K562 (cell line): Measurements from ENCODE around the gene DLGAP3. TPM values are rescaled to one million over a fixed set of nuclear protein-coding genes. Genes with fewer than 3 reads are reported as not detected.

Experiments used
- ATAC-seq: fragments of 200-7000 bp; cut with Tn5 transposase; 3 replicates; pipeline ENCODE4 v1.9.1; 2020; ENCODE audit warnings: moderate library complexity
- BruUV-seq: library from RNA; stranded (reverse); fragments of 400-500 nt; replicated peaks from 2 replicates; lab custom pipeline; 2021; lab: Mats Ljungman, UMichigan
- CTCF ChIA-PET: fragments of 300-600 bp; formaldehyde crosslinking; extraction: SDS; loops from one replicate; lab custom pipeline; 2021; ENCODE audit warnings: low intra/inter-chr PET ratio; lab: Yijun Ruan, JAX
- POLR2A ChIA-PET: fragments of 300-600, 350-650 bp; sonication (Branson Sonifier 250); formaldehyde crosslinking; extraction: SDS; loops from one replicate; lab custom pipeline; 2021; ENCODE audit warnings: antibody characterized with exemption, inconsistent platforms; lab: Yijun Ruan, JAX
- DNase-seq, 4 experiments: peaks; one replicate each; pipeline versions ENCODE4 v3.0.0 to v3.0.0-alpha.2; 2011 to 2018; ENCODE audit warnings: low spot score in 3 of 4, mixed read lengths in 3 of 4; ENCODE audit errors: extremely low read depth in 1 of 4
- FAIRE-seq: peaks from 2 replicates; lab custom pipeline; 2011; peaks lifted over from hg19 to GRCh38; lab: Jason Lieb, UNC
- H2AFZ ChIP-seq: 2 replicates; pipeline ENCODE4 v1.6.0; 2011; ENCODE audit warnings: low read depth, low read length, control low read depth, inconsistent platforms
- H3K27ac ChIP-seq: fragments of 200-600 bp; 3 replicates; pipeline ENCODE4 v1.8.0; 2011; ENCODE audit warnings: low read depth, mild to moderate bottlenecking, control low read depth, inconsistent platforms, low read length, moderate library complexity, mixed read lengths; ENCODE audit errors: extremely low read depth
- H3K27me3 ChIP-seq, 2 experiments: fragments of 300-600 bp in 1 of 2; 2 replicates in 1 of 2; 3 replicates in 1 of 2; pipeline versions ENCODE4 v1.6.0 to v1.8.0; 2011; ENCODE audit warnings: inconsistent platforms in 2 of 2, low read length in 2 of 2, mild to moderate bottlenecking in 1 of 2, mixed read lengths in 1 of 2, moderate library complexity in 1 of 2; ENCODE audit not compliant: control insufficient read depth in 2 of 2, insufficient read depth in 2 of 2
- H3K36me3 ChIP-seq: fragments of 300-600 bp; 3 replicates; pipeline ENCODE4 v1.8.0; 2011; ENCODE audit warnings: mild to moderate bottlenecking, low read length, inconsistent platforms; ENCODE audit not compliant: control insufficient read depth, insufficient read depth
- H3K4me1 ChIP-seq, 2 experiments: fragments of 200-600 bp in 1 of 2; replicated peaks in 1 of 2; 2 replicates in 1 of 2; 3 replicates in 1 of 2; pipeline versions ENCODE4 v1.5.1 to v1.8.0; 2011; ENCODE audit warnings: inconsistent platforms in 2 of 2, low read length in 2 of 2, mild to moderate bottlenecking in 1 of 2, mixed read lengths in 1 of 2, moderate library complexity in 1 of 2; ENCODE audit not compliant: control insufficient read depth in 2 of 2, insufficient read depth in 2 of 2
- H3K4me2 ChIP-seq: 2 replicates; pipeline ENCODE4 v1.6.1; 2011; ENCODE audit warnings: low read length, control low read depth, inconsistent platforms, mixed read lengths; ENCODE audit not compliant: insufficient read depth
- H3K4me3 ChIP-seq: fragments of 200-600 bp; sonication (generic), shearing (Covaris generic); 2 replicates; pipeline ENCODE4 v1.5.1; 2016; ENCODE audit warnings: control low read depth, inconsistent platforms
- H3K79me2 ChIP-seq: fragments of 200-600 bp; 3 replicates; pipeline ENCODE4 v1.8.0; 2011; ENCODE audit warnings: low read length, inconsistent platforms; ENCODE audit not compliant: control insufficient read depth, insufficient read depth
- H3K9ac ChIP-seq, 2 experiments: 2 replicates each; pipeline versions ENCODE4 v1.6.0 to v1.6.1; 2011; ENCODE audit warnings: low read depth in 2 of 2, low read length in 2 of 2, control low read depth in 1 of 2, inconsistent platforms in 1 of 2, mild to moderate bottlenecking in 1 of 2, mixed read lengths in 1 of 2; ENCODE audit not compliant: insufficient read depth in 1 of 2
- H3K9me1 ChIP-seq: one replicate; pipeline ENCODE4 v1.6.0; 2011; ENCODE audit warnings: inconsistent platforms, mild to moderate bottlenecking, low read length, moderate library complexity; ENCODE audit not compliant: control insufficient read depth, insufficient read depth
- H3K9me3 ChIP-seq: replicated peaks from 2 replicates; pipeline ENCODE4 v1.5.1; 2011; ENCODE audit warnings: low read depth, low read length, inconsistent platforms; ENCODE audit not compliant: control insufficient read depth, insufficient read depth
- H4K20me1 ChIP-seq: replicated peaks from 2 replicates; pipeline ENCODE4 v1.6.1; 2011; ENCODE audit warnings: low read length, inconsistent platforms, mixed read lengths; ENCODE audit not compliant: control insufficient read depth, insufficient read depth
- ATF1 ChIP-seq, 2 experiments: fragments of 450-650 bp in 1 of 2; IDR thresholded peaks; 2 replicates each; pipeline ENCODE4 v1.6.1; 2016; ENCODE audit warnings: missing compliant biosample characterization in 1 of 2, missing genetic modification characterization in 1 of 2
- ETS1 ChIP-seq: conservative IDR thresholded peaks from 2 replicates; pipeline ENCODE4 v1.6.1; 2011; ENCODE audit warnings: low read depth, mild to moderate bottlenecking, low read length; ENCODE audit not compliant: control insufficient read depth
- HMG20B ChIP-seq: fragments of 250-450 bp; sonication (Bioruptor Pico); IDR thresholded peaks from 2 replicates; pipeline ENCODE4 v1.5.0; 2021; ENCODE audit warnings: mild to moderate bottlenecking
- HNRNPK ChIP-seq: fragments of 200-400 bp; formaldehyde crosslinking; IDR thresholded peaks from one replicate; pipeline ENCODE4 v1.6.1; 2018; ENCODE audit warnings: mild to moderate bottlenecking, low read depth, low read length; ENCODE audit not compliant: poor library complexity, severe bottlenecking
- MYNN ChIP-seq, 2 experiments: sonication (generic); formaldehyde crosslinking in 1 of 2; IDR thresholded peaks; 2 replicates each; pipeline versions ENCODE4 v1.5.0 to v1.6.1; 2016 to 2020; ENCODE audit warnings: antibody characterized with exemption in 1 of 2, missing genetic modification reagents in 1 of 2
- SPI1 ChIP-seq: IDR thresholded peaks from 2 replicates; pipeline ENCODE4 v1.6.1; 2011; ENCODE audit warnings: low read depth, low read length, control low read depth, borderline replicate concordance
- SRSF1 ChIP-seq: fragments of 200-400 bp; formaldehyde crosslinking; IDR thresholded peaks from 2 replicates; pipeline ENCODE4 v1.6.1; 2017; ENCODE audit warnings: mild to moderate bottlenecking, low read depth, low read length, moderate library complexity
- TBP ChIP-seq: optimal IDR thresholded peaks from 2 replicates; pipeline ENCODE3; 2011; ENCODE audit warnings: low read depth, low read length, improper control_type of control experiment
- ZBTB26 ChIP-seq: fragments of 450-650 bp; formaldehyde crosslinking; IDR thresholded peaks from 2 replicates; pipeline ENCODE4 v1.4.0; 2022; ENCODE audit warnings: missing genetic modification characterization
- ZFX ChIP-seq: sonication (generic); formaldehyde crosslinking; IDR thresholded peaks from 2 replicates; pipeline ENCODE4 v1.8.0; 2022; ENCODE audit warnings: mild to moderate bottlenecking, missing genetic modification reagents, moderate library complexity
- ZNF589 ChIP-seq: fragments of 200-800 bp; sonication (Bioruptor generic); IDR thresholded peaks from 2 replicates; pipeline ENCODE4 v1.6.1; 2016; ENCODE audit warnings: low read depth, missing genetic modification characterization, missing compliant biosample characterization
- ZNF766 ChIP-seq: fragments of 200-800 bp; sonication (Bioruptor generic); conservative IDR thresholded peaks from 2 replicates; pipeline ENCODE4 v1.6.1; 2016; ENCODE audit warnings: missing genetic modification characterization, missing compliant biosample characterization
- WGBS: fragments of 100-300 bp; shearing (Covaris generic); methylation state at CpG from one replicate; pipeline ENCODE4 v1.1.6; 2016; ENCODE audit warnings: low coverage, mixed read lengths; ENCODE audit not compliant: insufficient coverage; ENCODE audit errors: missing lambda C conversion rate; 5-methylcytosine and 5-hydroxymethylcytosine counted together
- in situ Hi-C: fragments of 300-500 bp; cut with MboI; formaldehyde crosslinking; loops from 4 replicates; pipeline ENCODE4 v1.15.0; 2018; ENCODE audit warnings: inconsistent platforms, mixed read lengths
- intact Hi-C: fragments of 100-400 bp; cut with micrococcal nuclease; formaldehyde crosslinking; loops from 2 replicates; pipeline ENCODE4 v1.14.2; 2022
- polyA plus RNA-seq, 8 experiments: library from polyadenylated mRNA; depleted of rRNA in 4 of 8; stranded (reverse) in 5 of 8; unstranded in 3 of 8; fragments of >200 nt; fragmentation: Nextera tagmentation in 2 of 8; fragmentation: Illumina TruSeq in 1 of 8; extraction: Ambion mirVana in 2 of 8; extraction: Trizol in 1 of 8; gene quantifications; 2 replicates each; pipeline versions ENCODE4 v1.2.1 to v1.2.3, GENCODE V29; 2011 to 2014; ENCODE audit warnings: inconsistent platforms in 1 of 8, missing spikeins in 1 of 8
- total RNA-seq, 7 experiments: library from RNA; depleted of rRNA in 6 of 7; stranded (reverse); fragments of >200 nt in 6 of 7; fragmentation: Illumina TruSeq in 2 of 7; extraction: Trizol in 2 of 7; gene quantifications; 2 replicates each; pipeline versions ENCODE4 v1.2.1 to v1.2.3, GENCODE V29; 2011 to 2021; ENCODE audit warnings: low replicate concordance in 1 of 7
- TF ChIP-seq, protein P1 (sequence below): fragments of 450-650 bp; conservative IDR thresholded peaks from 2 replicates; pipeline ENCODE4 v1.6.1; 2016; ENCODE audit warnings: missing genetic modification characterization, low read depth, mild to moderate bottlenecking, missing compliant biosample characterization, moderate library complexity
- TF ChIP-seq, protein P2 (sequence below): sonication (generic); formaldehyde crosslinking; IDR thresholded peaks from 2 replicates; pipeline ENCODE4 v1.8.0; 2022; ENCODE audit warnings: mild to moderate bottlenecking, missing genetic modification reagents

DLGAP3 gene
- total and polyA plus RNA-seq, 9 of the 15 experiments (the other 6 are each of a cell fraction or from before 2014, with no cell fraction given): 0.01 to 0.16 (median 0.07) TPM; not detected in 6

- TF ChIP-seq ZNF589 (CRISPR knock-in tag) (no peak), HNRNPK (no peak), ETS1 (no peak), SRSF1 (no peak)
Measured at GRCh38 chr1:34975338-34975737, 45.9 kb upstream of the DLGAP3 start (continued).

GRCh38 chr1:34974626-34975025 is 45.2 kb upstream of the DLGAP3 start:
- Histone ChIP-seq H3K27me3 (0 out of 5 replicates have a peak, but pooled peaks cover 2 to 14% of the 10 kb centered on the region in 2 experiments), H3K9ac (no peak overlapping the region), H3K4me2 (no peak overlapping the region), H3K4me3 (no peak overlapping the region), H3K9me3 (no peaks in the 10 kb centered on the region), H3K9me1 (no peaks in the 10 kb centered on the region), H2AFZ (no peak overlapping the region), H3K4me1 (peaks cover 0 to 9% of the 10 kb centered on the region in 2 experiments), H3K27ac (no peak overlapping the region), H3K79me2 (no peaks in the 10 kb centered on the region), H4K20me1 (no peaks in the 10 kb centered on the region), H3K36me3 (no peaks in the 10 kb centered on the region)
- intact Hi-C loops: no loop called here
- no peak for DNase-seq
- ChIA-PET CTCF (no interaction called here), POLR2A (interaction anchor here (1.0 to 2.6 kb wide), 2 partner anchors 10 to 55 kb away, joined by 4 to 11 read pairs; partner anchors contain the start of gene TMEM35B)
- WGBS: 14% methylated on average over 8 of the region's 8 CpGs
- FAIRE-seq: no peak
- in situ Hi-C loops: no loop called here
- no TSS peak for BruUV-seq
- ATAC-seq: 0 out of 3 replicates have a peak, but pooled peaks have one; percentile 11
- TF ChIP-seq, protein P1, sequence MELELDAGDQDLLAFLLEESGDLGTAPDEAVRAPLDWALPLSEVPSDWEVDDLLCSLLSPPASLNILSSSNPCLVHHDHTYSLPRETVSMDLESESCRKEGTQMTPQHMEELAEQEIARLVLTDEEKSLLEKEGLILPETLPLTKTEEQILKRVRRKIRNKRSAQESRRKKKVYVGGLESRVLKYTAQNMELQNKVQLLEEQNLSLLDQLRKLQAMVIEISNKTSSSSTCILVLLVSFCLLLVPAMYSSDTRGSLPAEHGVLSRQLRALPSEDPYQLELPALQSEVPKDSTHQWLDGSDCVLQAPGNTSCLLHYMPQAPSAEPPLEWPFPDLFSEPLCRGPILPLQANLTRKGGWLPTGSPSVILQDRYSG (tag): no peak
- no peak for TF ChIP-seq TBP
- no peak for TF ChIP-seq ZBTB26 (CRISPR knock-in tag)
- TF ChIP-seq HMG20B: no peak
- TF ChIP-seq ZNF766 (CRISPR knock-in tag): no peak
- TF ChIP-seq MYNN (IDR thresholded peaks at IDR 0.05): no peak
- no peak for TF ChIP-seq MYNN (CRISPR knock-in tag; IDR thresholded peaks at IDR 0.05)
- TF ChIP-seq ATF1 (CRISPR knock-in tag; IDR thresholded peaks at IDR 0.05): no peak
- TF ChIP-seq ATF1 (tag; IDR thresholded peaks at IDR 0.05): no peak
- TF ChIP-seq SPI1: no peak
- no peak for TF ChIP-seq ZFX (CRISPR knock-in tag)
- TF ChIP-seq, protein P2, sequence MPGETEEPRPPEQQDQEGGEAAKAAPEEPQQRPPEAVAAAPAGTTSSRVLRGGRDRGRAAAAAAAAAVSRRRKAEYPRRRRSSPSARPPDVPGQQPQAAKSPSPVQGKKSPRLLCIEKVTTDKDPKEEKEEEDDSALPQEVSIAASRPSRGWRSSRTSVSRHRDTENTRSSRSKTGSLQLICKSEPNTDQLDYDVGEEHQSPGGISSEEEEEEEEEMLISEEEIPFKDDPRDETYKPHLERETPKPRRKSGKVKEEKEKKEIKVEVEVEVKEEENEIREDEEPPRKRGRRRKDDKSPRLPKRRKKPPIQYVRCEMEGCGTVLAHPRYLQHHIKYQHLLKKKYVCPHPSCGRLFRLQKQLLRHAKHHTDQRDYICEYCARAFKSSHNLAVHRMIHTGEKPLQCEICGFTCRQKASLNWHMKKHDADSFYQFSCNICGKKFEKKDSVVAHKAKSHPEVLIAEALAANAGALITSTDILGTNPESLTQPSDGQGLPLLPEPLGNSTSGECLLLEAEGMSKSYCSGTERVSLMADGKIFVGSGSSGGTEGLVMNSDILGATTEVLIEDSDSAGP: no peak
